ENCODE results near the gene TMEM98.

The TMEM98 gene

GRCh38 chr17:32955155-32955554 lies 27.2 kb downstream of the TMEM98 start:
- no peaks in the 10 kb centered on the region for H3K36me3 ChIP-seq (ENCODE audit: low read length)
- no peaks in the 10 kb centered on the region for H3K9me3 ChIP-seq (ENCODE audit: insufficient read depth, low read length)
- H3K27me3 ChIP-seq (ENCODE audit: low read length): no peaks in the 10 kb centered on the region
- H3K79me2 ChIP-seq (ENCODE audit: insufficient read depth, low read length): no peaks in the 10 kb centered on the region
- H3K4me3 ChIP-seq (ENCODE audit: insufficient read depth, low read length, poor library complexity, severe bottlenecking): no peak overlapping the region
- TF ChIP-seq, protein P1, sequence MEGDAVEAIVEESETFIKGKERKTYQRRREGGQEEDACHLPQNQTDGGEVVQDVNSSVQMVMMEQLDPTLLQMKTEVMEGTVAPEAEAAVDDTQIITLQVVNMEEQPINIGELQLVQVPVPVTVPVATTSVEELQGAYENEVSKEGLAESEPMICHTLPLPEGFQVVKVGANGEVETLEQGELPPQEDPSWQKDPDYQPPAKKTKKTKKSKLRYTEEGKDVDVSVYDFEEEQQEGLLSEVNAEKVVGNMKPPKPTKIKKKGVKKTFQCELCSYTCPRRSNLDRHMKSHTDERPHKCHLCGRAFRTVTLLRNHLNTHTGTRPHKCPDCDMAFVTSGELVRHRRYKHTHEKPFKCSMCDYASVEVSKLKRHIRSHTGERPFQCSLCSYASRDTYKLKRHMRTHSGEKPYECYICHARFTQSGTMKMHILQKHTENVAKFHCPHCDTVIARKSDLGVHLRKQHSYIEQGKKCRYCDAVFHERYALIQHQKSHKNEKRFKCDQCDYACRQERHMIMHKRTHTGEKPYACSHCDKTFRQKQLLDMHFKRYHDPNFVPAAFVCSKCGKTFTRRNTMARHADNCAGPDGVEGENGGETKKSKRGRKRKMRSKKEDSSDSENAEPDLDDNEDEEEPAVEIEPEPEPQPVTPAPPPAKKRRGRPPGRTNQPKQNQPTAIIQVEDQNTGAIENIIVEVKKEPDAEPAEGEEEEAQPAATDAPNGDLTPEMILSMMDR (IDR thresholded peaks at IDR 0.05; ENCODE audit: insufficient read depth, low read length, poor library complexity, severe bottlenecking): no peak
- TF ChIP-seq EZH2phosphoT487 (conservative IDR thresholded peaks at IDR 0.05; ENCODE audit: low read length): no peak
- H3F3A ChIP-seq (ENCODE audit: insufficient read depth): no peaks in the 10 kb centered on the region
- no peak overlapping the region for H2AFZ ChIP-seq (ENCODE audit: low read depth, low read length, severe bottlenecking)
- no peak overlapping the region for H3K9ac ChIP-seq (ENCODE audit: low read length)
- H3K4me2 ChIP-seq (ENCODE audit: low read depth, low read length, poor library complexity, severe bottlenecking): no peak overlapping the region
- no peak overlapping the region for H3K27ac ChIP-seq (ENCODE audit: low read depth, low read length)
- H4K20me1 ChIP-seq (ENCODE audit: low read depth, low read length): no peaks in the 10 kb centered on the region
- H3K9me2 ChIP-seq (replicated peaks; ENCODE audit: insufficient read depth, low read length): no peaks in the 10 kb centered on the region

- TF ChIP-seq, protein P1 (IDR thresholded peaks at IDR 0.05; ENCODE audit: insufficient read depth, low read length, poor library complexity, severe bottlenecking): no peak
- no peak for TF ChIP-seq EZH2phosphoT487 (conservative IDR thresholded peaks at IDR 0.05; ENCODE audit: low read length)
Measured at GRCh38 chr17:32956240-32956970, 28.5 kb downstream of the TMEM98 start.

DNA sequence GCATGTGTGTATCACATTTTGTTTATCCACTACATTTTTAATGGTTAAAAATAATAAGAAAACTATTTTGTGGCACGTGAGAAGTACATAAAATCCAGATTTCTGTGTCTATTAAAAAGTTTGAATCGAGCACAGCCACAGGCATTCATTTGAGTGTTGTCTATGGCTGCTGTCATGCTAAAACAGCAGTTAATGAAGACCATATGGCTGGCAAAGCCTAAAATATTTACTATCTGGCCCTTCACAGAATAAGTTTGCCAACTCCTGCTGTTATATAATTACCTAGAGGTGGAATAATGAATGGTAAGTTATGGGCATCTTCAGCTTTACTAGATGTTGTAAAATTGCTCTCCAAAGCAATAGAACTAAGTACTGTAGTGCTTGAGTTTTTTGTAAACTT lies 30.5 kb downstream of the TMEM98 start:
- no peaks in the 10 kb centered on the region for H3K27me3 ChIP-seq (ENCODE audit: low read length)
- H3K4me2 ChIP-seq (ENCODE audit: low read depth, low read length, poor library complexity, severe bottlenecking): no peak overlapping the region
- no peaks in the 10 kb centered on the region for H3K9me2 ChIP-seq (replicated peaks; ENCODE audit: insufficient read depth, low read length)
- no peaks in the 10 kb centered on the region for H3K79me2 ChIP-seq (ENCODE audit: insufficient read depth, low read length)
- H3K9ac ChIP-seq (ENCODE audit: low read length): no peak overlapping the region
- no peak overlapping the region for H2AFZ ChIP-seq (ENCODE audit: low read depth, low read length, severe bottlenecking)
- no peak overlapping the region for H3K27ac ChIP-seq (ENCODE audit: low read depth, low read length)
- no peaks in the 10 kb centered on the region for H3K36me3 ChIP-seq (ENCODE audit: low read length)
- TF ChIP-seq EZH2phosphoT487 (conservative IDR thresholded peaks at IDR 0.05; ENCODE audit: low read length): no peak
- TF ChIP-seq, protein P1 (IDR thresholded peaks at IDR 0.05; ENCODE audit: insufficient read depth, low read length, poor library complexity, severe bottlenecking): no peak
- no peaks in the 10 kb centered on the region for H3F3A ChIP-seq (ENCODE audit: insufficient read depth)
- no peaks in the 10 kb centered on the region for H4K20me1 ChIP-seq (ENCODE audit: low read depth, low read length)
- H3K9me3 ChIP-seq (ENCODE audit: insufficient read depth, low read length): no peaks in the 10 kb centered on the region
- H3K4me3 ChIP-seq (ENCODE audit: insufficient read depth, low read length, poor library complexity, severe bottlenecking): no peak overlapping the region

More at GRCh38 chr17:32956240-32956970, 28.5 kb downstream of the TMEM98 start:
- Histone ChIP-seq H3K36me3 (ENCODE audit: low read length) (no peaks in the 10 kb centered on the region), H3K27me3 (ENCODE audit: low read length) (no peaks in the 10 kb centered on the region), H3K9me3 (ENCODE audit: insufficient read depth, low read length) (no peaks in the 10 kb centered on the region), H2AFZ (ENCODE audit: low read depth, low read length, severe bottlenecking) (no peak overlapping the region), H3K9me2 (replicated peaks; ENCODE audit: insufficient read depth, low read length) (no peaks in the 10 kb centered on the region), H3K27ac (ENCODE audit: low read depth, low read length) (no peak overlapping the region), H3K4me3 (ENCODE audit: insufficient read depth, low read length, poor library complexity, severe bottlenecking) (no peak overlapping the region), H3F3A (ENCODE audit: insufficient read depth) (no peaks in the 10 kb centered on the region), H3K4me2 (ENCODE audit: low read depth, low read length, poor library complexity, severe bottlenecking) (no peak overlapping the region), H3K79me2 (ENCODE audit: insufficient read depth, low read length) (no peaks in the 10 kb centered on the region), H3K9ac (ENCODE audit: low read length) (no peak overlapping the region), H4K20me1 (ENCODE audit: low read depth, low read length) (no peaks in the 10 kb centered on the region)
